Endodermal cell (in vitro differentiated cells): Measurements from ENCODE around the gene THY1. TPM values are rescaled to one million over a fixed set of nuclear protein-coding genes. Genes with fewer than 3 reads are reported as not detected.
A peak's percentile ranks its signal among the peaks of the same experiment; 100 is the strongest.

Experiments
- DNase-seq: peaks from one replicate; pipeline ENCODE4 v3.0.0-alpha.2; 2017
- H3K27ac ChIP-seq: 2 replicates; pipeline ENCODE4 v1.5.1; 2013; ENCODE audit warnings: mild to moderate bottlenecking, low read depth, low read length, moderate library complexity
- H3K27me3 ChIP-seq: 2 replicates; pipeline ENCODE4 v1.6.1; 2013; ENCODE audit warnings: mild to moderate bottlenecking, low read length, moderate library complexity; ENCODE audit not compliant: insufficient read depth, control insufficient read depth, poor library complexity, severe bottlenecking
- H3K36me3 ChIP-seq: 2 replicates; pipeline ENCODE4 v1.7.0; 2013; ENCODE audit warnings: mild to moderate bottlenecking, low read length, moderate library complexity; ENCODE audit not compliant: control insufficient read depth, insufficient read depth
- H3K4me1 ChIP-seq: one replicate; pipeline ENCODE4 v1.7.0; 2013; ENCODE audit warnings: low read length; ENCODE audit not compliant: control insufficient read depth, insufficient read depth
- H3K4me3 ChIP-seq: 2 replicates; pipeline ENCODE4 v1.5.1; 2013; ENCODE audit warnings: mild to moderate bottlenecking, low read length, moderate library complexity
- H3K9ac ChIP-seq: 2 replicates; pipeline ENCODE4 v1.6.1; 2013; ENCODE audit warnings: mild to moderate bottlenecking, low read length, moderate library complexity; ENCODE audit not compliant: poor library complexity, severe bottlenecking; ENCODE audit errors: extremely low read depth
- H3K9me3 ChIP-seq: 2 replicates; pipeline ENCODE4 v1.6.1; 2013; ENCODE audit warnings: mild to moderate bottlenecking, low read length, moderate library complexity; ENCODE audit not compliant: control insufficient read depth
- H3K27ac Mint-ChIP-seq: 2 replicates; pipeline ENCODE4 v1.8.0; 2020; ENCODE audit warnings: mixed read lengths
- H3K27me3 Mint-ChIP-seq: 2 replicates; pipeline ENCODE4 v1.8.0; 2021; ENCODE audit warnings: mild to moderate bottlenecking, mixed read lengths; ENCODE audit not compliant: insufficient read depth
- H3K36me3 Mint-ChIP-seq: 2 replicates; pipeline ENCODE4 v1.8.0; 2020; ENCODE audit warnings: low read depth, mixed read lengths
- H3K4me1 Mint-ChIP-seq: 2 replicates; pipeline ENCODE4 v1.8.0; 2020; ENCODE audit warnings: mixed read lengths
- H3K4me3 Mint-ChIP-seq: 2 replicates; pipeline ENCODE4 v1.8.0; 2020; ENCODE audit warnings: mild to moderate bottlenecking, moderate library complexity, mixed read lengths
- H3K9me3 Mint-ChIP-seq: 2 replicates; pipeline ENCODE4 v1.8.0; 2020; ENCODE audit warnings: mild to moderate bottlenecking, mixed read lengths
- WGBS, 2 experiments: methylation state at CpG; one replicate each; pipeline versions ENCODE4 v1.1.5 to v1.1.7; 2013; ENCODE audit warnings: missing lambda C conversion rate in 2 of 2, mixed read lengths in 1 of 2; ENCODE audit not compliant: insufficient coverage in 1 of 2, insufficient read length in 1 of 2; 5-methylcytosine and 5-hydroxymethylcytosine counted together
- total RNA-seq, 2 donors: library from RNA; stranded (reverse); fragmentation: NEBNext Ultra II Directional in 1 of 2; extraction: Animal tissue kit (Norgen Biotek cat#: 25700) in 1 of 2; gene quantifications; 2 replicates in 1 of 2; 3 replicates in 1 of 2; pipeline ENCODE4 v1.2.1, GENCODE V29; 2021
- TF ChIP-seq, protein P1 (sequence below): fragments of 200-600 bp; sonication (generic); conservative IDR thresholded peaks from 2 replicates; pipeline ENCODE4 v1.5.0; 2021; ENCODE audit warnings: antibody characterized with exemption, mild to moderate bottlenecking

The THY1 gene
- total RNA-seq, 2 donors from 2014 or later: 19.3 to 36.1 TPM

DNA sequence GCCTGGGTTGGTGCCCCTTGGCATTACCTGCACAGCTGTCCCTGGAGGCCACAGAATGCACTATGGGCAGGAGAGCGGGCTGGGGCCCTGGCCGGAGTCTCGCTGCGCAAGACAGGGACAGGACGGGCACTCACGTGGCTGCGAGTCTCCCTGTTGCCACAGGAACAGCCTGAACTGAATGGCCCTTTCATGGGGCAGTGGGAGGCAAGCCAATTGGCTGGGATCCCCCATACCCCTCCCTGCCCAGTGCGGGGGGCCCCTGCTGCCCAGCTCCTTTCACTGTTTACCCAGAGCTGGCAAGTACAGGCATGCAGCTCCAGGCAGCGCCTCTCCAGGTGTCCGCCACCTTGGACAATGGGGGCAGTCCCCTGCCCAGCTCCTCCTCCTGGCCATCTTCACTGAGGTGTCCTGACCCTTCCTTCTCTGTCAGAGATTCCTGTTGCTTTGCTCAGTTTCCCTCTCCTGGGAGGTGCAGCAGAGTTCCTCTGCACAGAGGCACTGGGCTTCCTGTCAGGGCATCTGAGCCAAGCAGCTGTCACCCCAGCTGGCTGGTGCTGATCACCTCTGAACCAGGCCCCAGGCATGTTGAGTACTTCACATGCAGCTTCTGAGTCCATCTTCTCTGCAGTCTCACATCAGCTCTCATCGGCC lies 46.6 kb downstream of the THY1 start:
- no peak overlapping the region for H3K27ac Mint-ChIP-seq

DNA sequence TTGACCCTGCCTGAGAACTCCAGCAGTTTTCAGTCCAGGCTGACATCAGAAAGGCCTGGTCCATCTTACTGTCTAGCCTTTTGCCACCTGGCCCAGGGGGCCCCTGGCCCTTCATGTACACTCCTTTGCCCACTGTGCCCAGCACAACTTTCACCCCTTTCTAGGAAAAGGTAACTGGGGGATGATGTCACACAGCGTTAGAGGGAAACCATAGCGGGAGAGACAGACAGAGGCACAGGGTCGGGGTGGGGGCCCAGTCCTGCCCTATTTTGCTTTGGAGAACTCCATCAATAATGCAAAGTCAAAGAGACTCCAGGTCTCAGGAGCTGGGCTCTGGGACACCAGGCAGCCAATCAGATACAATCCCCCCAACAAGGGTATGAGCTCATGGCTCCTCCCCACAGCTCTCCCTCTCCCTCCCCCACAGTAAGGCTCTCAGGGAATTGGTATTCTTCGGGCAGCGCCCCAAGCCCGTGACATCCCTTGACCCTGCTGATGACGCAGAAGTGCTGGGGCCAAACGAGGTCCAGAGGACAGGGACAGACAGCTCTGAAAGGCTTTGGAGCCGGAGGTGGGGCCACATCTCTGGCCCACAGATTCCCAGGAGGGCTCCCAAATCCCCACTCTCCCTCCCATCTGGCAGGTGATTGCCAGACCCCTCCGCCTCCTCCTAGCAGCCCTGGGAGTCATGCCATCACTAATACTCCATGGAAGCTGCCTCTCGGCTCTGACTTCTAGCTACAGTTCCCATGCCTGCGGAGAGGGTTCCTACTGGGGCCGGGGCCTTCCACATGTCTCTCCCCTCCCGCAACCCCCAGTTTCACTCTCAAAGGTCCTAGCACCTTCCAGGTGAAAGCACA lies 47.4 kb downstream of the THY1 start:
- no peak overlapping the region for H3K27ac ChIP-seq
- no peaks in the 10 kb centered on the region for H3K9me3 ChIP-seq
- 75 to 79% methylated on average over 8 to 14 of the region's 14 CpGs for WGBS, 2 experiments
- no peaks in the 10 kb centered on the region for H3K27me3 ChIP-seq
- no peak overlapping the region for H3K4me3 Mint-ChIP-seq
- H3K4me1 Mint-ChIP-seq: peaks cover 66% of the 10 kb centered on the region
- no peak overlapping the region for H3K27ac Mint-ChIP-seq
- TF ChIP-seq, protein P1, sequence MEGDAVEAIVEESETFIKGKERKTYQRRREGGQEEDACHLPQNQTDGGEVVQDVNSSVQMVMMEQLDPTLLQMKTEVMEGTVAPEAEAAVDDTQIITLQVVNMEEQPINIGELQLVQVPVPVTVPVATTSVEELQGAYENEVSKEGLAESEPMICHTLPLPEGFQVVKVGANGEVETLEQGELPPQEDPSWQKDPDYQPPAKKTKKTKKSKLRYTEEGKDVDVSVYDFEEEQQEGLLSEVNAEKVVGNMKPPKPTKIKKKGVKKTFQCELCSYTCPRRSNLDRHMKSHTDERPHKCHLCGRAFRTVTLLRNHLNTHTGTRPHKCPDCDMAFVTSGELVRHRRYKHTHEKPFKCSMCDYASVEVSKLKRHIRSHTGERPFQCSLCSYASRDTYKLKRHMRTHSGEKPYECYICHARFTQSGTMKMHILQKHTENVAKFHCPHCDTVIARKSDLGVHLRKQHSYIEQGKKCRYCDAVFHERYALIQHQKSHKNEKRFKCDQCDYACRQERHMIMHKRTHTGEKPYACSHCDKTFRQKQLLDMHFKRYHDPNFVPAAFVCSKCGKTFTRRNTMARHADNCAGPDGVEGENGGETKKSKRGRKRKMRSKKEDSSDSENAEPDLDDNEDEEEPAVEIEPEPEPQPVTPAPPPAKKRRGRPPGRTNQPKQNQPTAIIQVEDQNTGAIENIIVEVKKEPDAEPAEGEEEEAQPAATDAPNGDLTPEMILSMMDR: no peak
- no peak overlapping the region for H3K9ac ChIP-seq
- H3K4me1 ChIP-seq: peaks cover 55% of the 10 kb centered on the region
- no peaks in the 10 kb centered on the region for H3K27me3 Mint-ChIP-seq
- H3K36me3 Mint-ChIP-seq: peaks cover 12% of the 10 kb centered on the region
- peak overlapping the region; percentile 34 for H3K4me3 ChIP-seq
- DNase-seq: peak; percentile 68
- peaks cover 26% of the 10 kb centered on the region for H3K36me3 ChIP-seq
- H3K9me3 Mint-ChIP-seq: no peaks in the 10 kb centered on the region

More for the DNA sequence above, 46.6 kb downstream of the THY1 start:
- no peaks in the 10 kb centered on the region for H3K27me3 Mint-ChIP-seq
- peaks cover 22% of the 10 kb centered on the region for H3K36me3 ChIP-seq
- peak overlapping the region; percentile 34 for H3K4me3 ChIP-seq
- H3K4me1 Mint-ChIP-seq: peaks cover 66% of the 10 kb centered on the region
- no peak overlapping the region for H3K27ac ChIP-seq
- no peaks in the 10 kb centered on the region for H3K27me3 ChIP-seq
- 82 to 88% methylated on average over 10 to 11 of the region's 11 CpGs for WGBS, 2 experiments
- H3K9me3 Mint-ChIP-seq: no peaks in the 10 kb centered on the region
- DNase-seq: peak; percentile 61
- H3K4me1 ChIP-seq: peaks cover 57% of the 10 kb centered on the region
- no peak overlapping the region for H3K9ac ChIP-seq
- no peaks in the 10 kb centered on the region for H3K9me3 ChIP-seq
- peaks cover 9% of the 10 kb centered on the region for H3K36me3 Mint-ChIP-seq
- H3K4me3 Mint-ChIP-seq: peak overlapping the region; percentile 2
- TF ChIP-seq, protein P1: no peak

DNA sequence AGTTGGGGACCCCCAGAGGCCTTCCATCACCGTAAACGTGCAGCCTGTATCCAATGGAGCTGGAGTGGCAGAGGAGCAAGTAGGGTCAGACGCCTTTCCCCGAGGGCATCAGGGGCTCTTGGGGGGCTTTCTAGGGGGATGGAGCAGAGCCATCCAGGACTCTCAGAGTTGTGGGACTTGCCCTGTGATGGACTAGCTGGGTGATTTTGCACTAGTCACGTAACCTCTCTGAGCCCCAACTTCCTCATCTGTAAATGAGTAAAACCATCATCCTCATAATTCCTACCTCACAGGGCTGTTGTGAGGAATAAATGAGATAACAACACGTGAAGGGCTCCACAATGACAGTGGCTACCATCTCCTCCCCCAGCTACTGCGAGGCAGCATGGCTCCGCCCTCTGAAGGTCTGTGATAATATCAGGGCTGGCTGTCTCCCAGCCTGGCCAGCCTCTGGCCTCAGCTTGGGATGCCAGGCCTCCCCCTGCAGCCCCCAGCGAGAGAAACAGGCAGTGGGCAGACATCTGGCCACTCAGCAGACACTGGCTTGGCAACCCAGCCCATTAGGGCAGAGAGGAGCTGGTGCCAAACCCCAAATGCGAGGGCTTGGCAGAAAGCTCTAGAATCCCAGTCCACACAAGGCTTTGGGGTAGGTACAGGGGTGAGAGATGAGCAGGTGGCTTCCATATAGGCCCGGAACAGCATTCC lies 48.2 kb downstream of the THY1 start:
- Mint-ChIP-seq H3K4me1 (peaks cover 70% of the 10 kb centered on the region), H3K36me3 (peaks cover 18% of the 10 kb centered on the region)

More for the DNA sequence above, 48.2 kb downstream of the THY1 start:
- Histone ChIP-seq H3K9me3 (no peaks in the 10 kb centered on the region), H3K27ac (no peak overlapping the region), H3K4me1 (peaks cover 49% of the 10 kb centered on the region), H3K9ac (no peak overlapping the region), H3K27me3 (no peaks in the 10 kb centered on the region), H3K4me3 (peak overlapping the region; percentile 11), H3K36me3 (peaks cover 34% of the 10 kb centered on the region)
- TF ChIP-seq, protein P1: no peak
- WGBS, 2 experiments: 58 to 60% methylated on average over 6 to 11 of the region's 11 CpGs
- Mint-ChIP-seq H3K9me3 (no peaks in the 10 kb centered on the region), H3K4me3 (no peak overlapping the region), H3K27me3 (no peaks in the 10 kb centered on the region), H3K27ac (peak overlapping the region; percentile 35)
- peak; percentile 66 for DNase-seq
